Inflammatory macrophage treated with lipopolysaccharide for 1 hour (primary cell): ENCODE measurements around the gene ZBTB12.
"Not testable (repeated sequence)": the region's sequence is repeated elsewhere in the genome, so short reads cannot be mapped to it uniquely, and the experiment has no call there.

Source experiments
- DNase-seq, 2 donors: peaks; one replicate each; pipeline ENCODE4 v3.0.0-alpha.2; 2020 to 2022

ZBTB12 gene

GRCh38 chr6:31919624-31920303, 17.9 kb upstream of the ZBTB12 start:
- no peak for DNase-seq

- peak; percentile 46 to 76 for DNase-seq
Observed at GRCh38 chr6:31918069-31918720, 16.3 kb upstream of the ZBTB12 start.

DNA sequence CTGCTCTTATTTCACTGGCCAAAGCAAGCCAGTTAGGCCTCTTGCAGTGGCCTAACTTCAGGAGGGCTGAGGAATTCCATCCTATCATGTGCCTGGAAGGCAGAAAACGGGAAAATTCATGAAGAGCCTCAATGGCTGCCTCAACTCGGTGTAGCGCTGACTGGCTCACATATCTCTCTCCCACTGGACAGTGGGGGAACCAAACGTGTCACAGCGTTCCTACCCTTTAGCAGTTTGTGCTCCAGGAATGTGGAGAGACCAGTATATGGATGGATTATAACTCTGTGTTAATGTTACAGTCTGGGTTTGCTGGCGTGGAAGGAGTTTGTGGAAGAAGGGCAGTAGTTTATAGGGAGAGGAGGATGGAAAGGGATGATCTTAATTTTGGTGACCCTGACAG, 13.9 kb upstream of the ZBTB12 start:
- DNase-seq = no peak

DNA sequence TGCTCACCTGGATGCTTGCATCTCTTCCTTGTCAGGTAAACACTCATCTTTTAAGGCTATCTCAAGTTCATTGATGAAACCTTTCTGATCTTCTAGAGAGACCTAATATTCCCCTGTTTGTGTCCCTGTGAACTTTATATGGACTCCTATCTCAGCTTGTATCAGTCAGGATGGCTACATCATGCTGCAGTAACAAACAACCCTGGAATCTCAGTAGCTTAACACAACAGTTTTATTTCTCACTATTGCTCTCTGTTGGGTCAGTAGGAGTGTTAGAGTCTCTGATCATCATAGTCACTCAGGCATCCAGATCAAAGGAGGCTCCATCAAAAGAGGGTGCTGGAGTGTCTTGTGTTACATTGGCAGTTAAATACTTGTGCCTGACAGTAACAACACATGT, 13.5 kb upstream of the ZBTB12 start:
- DNase-seq = no peak

DNA sequence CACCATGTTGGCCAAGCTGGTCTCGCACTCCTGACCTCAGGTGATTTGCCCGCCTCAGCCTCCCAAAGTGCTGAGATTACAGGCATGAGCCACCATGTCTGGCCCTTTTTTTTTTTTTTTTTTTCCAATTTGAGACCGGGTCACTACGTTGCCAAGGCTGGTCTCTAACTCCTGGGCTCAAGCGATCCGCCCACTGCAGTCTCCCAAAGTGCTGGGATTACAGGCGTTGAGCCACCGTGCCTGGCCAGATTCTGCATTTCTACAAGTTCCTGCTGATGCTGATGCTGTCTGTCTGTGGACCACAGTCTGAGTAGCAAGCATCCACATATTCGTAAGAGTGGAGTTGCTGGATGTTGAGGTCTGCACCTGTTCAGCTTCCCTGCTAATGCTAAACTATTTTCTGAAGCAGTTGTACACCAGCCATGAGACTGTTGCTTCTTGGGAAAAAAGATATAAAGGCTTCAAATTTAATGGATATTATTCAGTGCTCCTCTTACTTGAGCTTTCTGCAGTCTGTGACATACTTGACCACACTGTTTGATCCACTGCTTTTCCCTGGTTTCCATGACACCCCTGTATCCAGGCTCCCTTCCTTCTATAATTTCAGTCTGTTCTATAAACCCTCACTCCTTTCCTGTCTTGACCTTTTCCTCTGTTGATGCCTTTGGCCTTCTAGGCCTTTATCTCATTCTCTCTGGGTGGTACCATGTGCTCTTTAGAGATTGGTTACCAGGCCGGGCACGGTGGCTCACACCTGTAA, 10.1 kb upstream of the ZBTB12 start:
- no peak for DNase-seq

- not testable (repeated sequence) for DNase-seq
Observed at GRCh38 chr6:31909298-31909697, 7.4 kb upstream of the ZBTB12 start.

- DNase-seq = peak; percentile 64 to 68
Observed at GRCh38 chr6:31908791-31909190, 6.9 kb upstream of the ZBTB12 start.

GRCh38 chr6:31908255-31908654, 6.4 kb upstream of the ZBTB12 start:
- not testable (repeated sequence) for DNase-seq

- peak; percentile 84 to 94 for DNase-seq
Observed at GRCh38 chr6:31907158-31907813, 5.4 kb upstream of the ZBTB12 start.

DNA sequence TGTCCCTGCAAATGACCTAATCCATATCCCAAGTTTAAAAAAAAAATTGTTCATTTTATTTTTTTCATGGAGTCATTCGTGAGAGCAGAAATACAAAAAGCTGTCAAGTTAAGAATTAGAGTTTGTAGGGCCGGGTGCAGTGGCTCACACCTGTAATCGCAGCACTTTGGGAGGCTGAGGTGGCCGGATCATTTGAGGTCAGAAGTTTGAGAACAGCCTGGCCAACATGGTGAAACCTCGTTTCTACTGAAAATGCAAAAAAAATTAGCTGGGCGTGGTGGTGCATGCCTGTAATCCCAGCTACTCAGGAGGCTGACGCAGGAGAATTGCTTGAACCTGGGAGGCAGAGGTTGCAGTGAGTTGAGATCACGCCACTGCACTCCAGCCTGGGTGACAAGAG, 4.8 kb upstream of the ZBTB12 start:
- not testable (repeated sequence) for DNase-seq

DNA sequence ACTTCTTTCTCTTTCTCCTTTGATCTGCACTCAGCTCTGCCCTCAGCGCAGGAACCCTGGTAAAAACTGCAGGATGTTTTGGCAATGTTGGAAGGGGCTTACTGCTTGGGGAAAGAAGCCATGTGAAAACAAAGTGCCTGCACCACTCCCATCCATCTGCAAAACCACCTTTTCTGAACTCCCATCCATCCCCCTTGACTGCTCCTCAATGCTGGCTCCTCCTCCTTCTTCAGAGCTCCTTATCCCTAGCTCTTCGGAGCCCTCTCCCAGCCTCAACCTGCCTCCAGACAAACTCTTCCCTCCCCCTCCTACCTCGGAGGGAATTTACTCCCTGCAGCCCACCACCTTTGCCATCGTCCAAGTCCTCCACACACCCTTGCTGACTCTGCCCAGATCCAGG, 4.2 kb upstream of the ZBTB12 start:
- no peak for DNase-seq

DNA sequence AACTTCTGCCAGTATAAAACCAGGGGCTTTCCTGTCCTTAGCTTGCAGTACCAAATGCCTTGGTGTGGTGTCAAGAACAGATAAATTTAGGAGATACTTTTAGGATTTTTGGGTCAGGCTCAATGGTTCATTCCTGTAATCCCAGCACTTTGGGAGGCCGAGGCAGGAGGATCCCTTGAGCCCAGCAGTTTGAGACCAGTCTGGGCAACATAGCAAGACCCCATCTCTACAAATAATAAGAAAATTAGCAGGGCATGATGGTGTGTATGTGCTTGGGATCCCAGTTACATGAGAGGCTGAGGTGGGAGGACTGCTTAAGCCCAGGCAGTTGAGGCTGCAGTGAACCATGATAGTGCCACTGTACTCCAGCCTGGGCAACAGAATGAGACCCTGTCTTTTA, 3.2 kb upstream of the ZBTB12 start:
- DNase-seq = no peak

GRCh38 chr6:31903957-31904356, 2.1 kb upstream of the ZBTB12 start:
- no peak for DNase-seq

GRCh38 chr6:31901415-31901952, 402 bp downstream of the ZBTB12 start:
- no peak for DNase-seq

- DNase-seq = no peak
Observed at GRCh38 chr6:31900917-31901414, 920 bp downstream of the ZBTB12 start.

DNA sequence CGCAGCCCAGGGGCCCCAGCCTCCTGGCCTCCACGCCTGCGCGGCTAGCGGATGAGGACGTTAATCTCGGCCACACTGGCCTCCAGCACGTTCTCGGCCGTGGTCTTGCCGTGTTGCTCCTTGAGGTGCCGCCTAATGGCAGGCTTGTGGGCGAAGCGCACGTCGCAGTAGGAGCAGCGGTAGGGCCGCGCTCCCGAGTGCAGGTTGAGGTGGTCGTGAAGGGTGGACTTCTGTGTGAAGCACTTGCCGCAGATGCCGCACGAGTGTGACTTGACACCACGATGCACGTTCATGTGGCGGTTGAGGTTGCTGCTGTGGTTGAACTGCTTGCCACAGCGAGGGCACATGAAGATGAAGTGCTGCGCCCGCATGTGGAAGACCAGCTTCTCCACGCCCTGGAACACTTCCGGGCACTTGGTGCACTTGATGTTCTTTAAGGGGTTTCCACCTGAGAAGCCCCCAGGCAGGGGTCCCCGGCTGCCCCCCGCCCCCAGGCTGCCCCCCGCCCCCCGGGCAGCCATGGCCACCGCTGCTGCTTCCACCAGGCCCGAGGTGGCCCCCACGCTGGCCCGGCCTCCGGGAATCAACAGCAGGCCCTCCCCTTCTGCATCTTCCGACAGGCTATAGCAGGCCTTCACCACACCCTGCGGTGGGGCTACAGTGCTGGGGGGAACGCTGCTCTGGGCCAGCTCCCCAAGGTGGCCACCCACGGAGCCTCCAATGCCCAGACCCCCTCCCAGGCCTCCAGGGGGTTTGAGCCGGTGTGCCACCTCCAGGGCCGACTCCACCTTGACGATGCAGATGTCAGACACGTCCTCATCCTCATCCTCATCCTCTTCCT, 1.8 kb downstream of the ZBTB12 start:
- DNase-seq = no peak

DNA sequence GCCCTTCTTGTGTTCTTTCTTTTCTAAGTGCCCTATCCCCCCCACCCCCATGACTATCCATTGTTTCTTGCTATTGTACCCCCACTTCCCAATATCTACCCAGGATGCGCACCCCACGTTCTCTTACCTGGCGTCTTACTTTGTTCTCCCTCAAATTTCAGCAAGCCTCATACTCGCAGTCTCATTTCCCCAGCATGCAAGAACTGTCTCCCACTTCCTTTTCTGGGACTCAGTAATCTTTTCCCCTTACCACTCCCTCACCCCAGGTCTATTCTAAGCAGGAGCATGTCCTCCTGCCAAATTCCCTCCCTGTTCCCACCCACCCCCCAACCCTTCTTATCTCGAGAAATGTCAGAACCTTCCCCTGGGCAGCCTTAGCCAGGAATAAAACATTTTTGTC, 2.7 kb downstream of the ZBTB12 start:
- DNase-seq = no peak

GRCh38 chr6:31898383-31899011, 3.4 kb downstream of the ZBTB12 start:
- DNase-seq = no peak

DNA sequence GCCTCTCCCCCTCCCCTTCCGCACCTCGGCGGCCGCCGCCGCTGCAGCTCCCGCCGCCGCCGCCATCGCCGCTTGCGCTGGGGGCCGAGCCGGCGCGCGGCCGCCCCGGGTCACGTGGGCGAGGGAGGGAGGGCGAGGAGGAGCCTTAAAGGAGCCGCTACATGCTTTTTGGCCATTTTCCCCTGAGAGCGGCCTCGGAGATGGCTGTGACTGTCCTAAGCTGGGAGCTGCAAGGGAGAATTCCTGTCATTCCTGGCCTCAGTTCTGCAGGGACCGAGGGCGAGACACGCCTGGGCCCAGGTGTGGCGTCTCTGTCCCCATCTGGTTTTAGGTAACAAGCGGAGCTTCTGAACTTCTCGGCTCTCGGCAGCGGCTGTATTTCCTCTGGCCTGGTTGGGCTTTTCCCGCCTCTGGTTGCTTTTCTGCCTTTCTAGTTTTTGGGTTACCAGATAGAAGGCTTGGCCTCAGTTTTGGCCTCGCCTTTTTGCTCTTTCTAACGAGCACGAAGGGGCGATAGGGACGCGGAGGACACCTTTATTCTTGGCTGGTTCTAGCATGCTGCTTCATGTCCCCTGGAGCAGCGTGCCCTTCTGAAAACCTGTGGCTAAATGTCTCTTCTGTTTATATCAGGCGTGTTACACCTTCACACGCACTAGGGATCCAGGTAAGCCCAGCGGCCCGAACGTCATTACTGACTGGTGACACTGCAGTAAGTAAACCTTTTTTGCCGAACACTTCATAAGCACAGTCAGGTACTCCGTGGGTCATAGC, 4.1 kb downstream of the ZBTB12 start, which contains the start of gene EHMT2:
Gene EHMT2 (minus strand): TSS at position 87 of the 771 bp plus-strand sequence. CDS start 21 bp downstream, at position 66.
- DNase-seq = peak; percentile 73 to 87

GRCh38 chr6:31896856-31897611, 4.9 kb downstream of the ZBTB12 start:
- DNase-seq = no peak
